Panc1 (cell line): ENCODE results near the gene PPP1R7.

Source experiments
- POLR2AphosphoS5 ChIP-seq: IDR thresholded peaks from 2 replicates; pipeline ENCODE4 v1.6.1; 2012; ENCODE audit warnings: mild to moderate bottlenecking, low read depth, low read length, moderate library complexity
- SIN3A ChIP-seq: IDR thresholded peaks from 2 replicates; pipeline ENCODE4 v1.6.1; 2012; ENCODE audit warnings: low read depth, mild to moderate bottlenecking, low read length, moderate library complexity, borderline replicate concordance; ENCODE audit not compliant: insufficient read depth
- TCF7L2 ChIP-seq: IDR thresholded peaks from 2 replicates; pipeline ENCODE4 v1.6.1; 2011; ENCODE audit warnings: mild to moderate bottlenecking, low read depth, low read length, inconsistent platforms
- TF ChIP-seq, protein P1 (sequence below): fragments of 450-650 bp; IDR thresholded peaks from 2 replicates; pipeline ENCODE4 v1.5.1; 2017; ENCODE audit warnings: mild to moderate bottlenecking
- TF ChIP-seq, protein P2 (sequence below), 2 experiments: IDR thresholded peaks; 2 replicates each; pipeline ENCODE4 v1.6.1; 2011 to 2012; ENCODE audit warnings: low read depth in 2 of 2, control low read depth in 1 of 2, low read length in 1 of 2, mild to moderate bottlenecking in 1 of 2, moderate library complexity in 1 of 2; ENCODE audit not compliant: insufficient read depth in 1 of 2

DNA sequence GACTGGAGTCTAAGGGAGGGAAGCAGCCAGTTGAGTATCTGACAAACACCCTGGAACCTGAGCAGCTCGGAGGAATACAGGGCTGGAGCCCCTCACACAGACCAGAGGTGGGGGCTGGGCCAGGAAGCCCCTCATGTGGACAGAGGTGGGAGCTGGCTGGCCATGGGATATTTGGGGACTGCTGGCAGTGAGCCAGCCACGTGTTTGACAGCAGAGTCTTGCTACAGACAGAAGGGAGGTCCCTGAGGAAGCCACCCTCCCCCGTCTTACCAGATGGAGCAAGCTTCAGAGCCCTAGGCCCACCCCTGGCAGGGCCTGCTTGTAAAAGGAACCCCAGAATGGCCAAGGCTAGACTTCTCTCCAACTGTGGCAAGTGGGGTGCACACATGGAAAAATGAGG lies 44.6 kb upstream of the PPP1R7 start:
- TF ChIP-seq, protein P1, sequence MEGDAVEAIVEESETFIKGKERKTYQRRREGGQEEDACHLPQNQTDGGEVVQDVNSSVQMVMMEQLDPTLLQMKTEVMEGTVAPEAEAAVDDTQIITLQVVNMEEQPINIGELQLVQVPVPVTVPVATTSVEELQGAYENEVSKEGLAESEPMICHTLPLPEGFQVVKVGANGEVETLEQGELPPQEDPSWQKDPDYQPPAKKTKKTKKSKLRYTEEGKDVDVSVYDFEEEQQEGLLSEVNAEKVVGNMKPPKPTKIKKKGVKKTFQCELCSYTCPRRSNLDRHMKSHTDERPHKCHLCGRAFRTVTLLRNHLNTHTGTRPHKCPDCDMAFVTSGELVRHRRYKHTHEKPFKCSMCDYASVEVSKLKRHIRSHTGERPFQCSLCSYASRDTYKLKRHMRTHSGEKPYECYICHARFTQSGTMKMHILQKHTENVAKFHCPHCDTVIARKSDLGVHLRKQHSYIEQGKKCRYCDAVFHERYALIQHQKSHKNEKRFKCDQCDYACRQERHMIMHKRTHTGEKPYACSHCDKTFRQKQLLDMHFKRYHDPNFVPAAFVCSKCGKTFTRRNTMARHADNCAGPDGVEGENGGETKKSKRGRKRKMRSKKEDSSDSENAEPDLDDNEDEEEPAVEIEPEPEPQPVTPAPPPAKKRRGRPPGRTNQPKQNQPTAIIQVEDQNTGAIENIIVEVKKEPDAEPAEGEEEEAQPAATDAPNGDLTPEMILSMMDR, result no peak
- TF ChIP-seq, protein P2, sequence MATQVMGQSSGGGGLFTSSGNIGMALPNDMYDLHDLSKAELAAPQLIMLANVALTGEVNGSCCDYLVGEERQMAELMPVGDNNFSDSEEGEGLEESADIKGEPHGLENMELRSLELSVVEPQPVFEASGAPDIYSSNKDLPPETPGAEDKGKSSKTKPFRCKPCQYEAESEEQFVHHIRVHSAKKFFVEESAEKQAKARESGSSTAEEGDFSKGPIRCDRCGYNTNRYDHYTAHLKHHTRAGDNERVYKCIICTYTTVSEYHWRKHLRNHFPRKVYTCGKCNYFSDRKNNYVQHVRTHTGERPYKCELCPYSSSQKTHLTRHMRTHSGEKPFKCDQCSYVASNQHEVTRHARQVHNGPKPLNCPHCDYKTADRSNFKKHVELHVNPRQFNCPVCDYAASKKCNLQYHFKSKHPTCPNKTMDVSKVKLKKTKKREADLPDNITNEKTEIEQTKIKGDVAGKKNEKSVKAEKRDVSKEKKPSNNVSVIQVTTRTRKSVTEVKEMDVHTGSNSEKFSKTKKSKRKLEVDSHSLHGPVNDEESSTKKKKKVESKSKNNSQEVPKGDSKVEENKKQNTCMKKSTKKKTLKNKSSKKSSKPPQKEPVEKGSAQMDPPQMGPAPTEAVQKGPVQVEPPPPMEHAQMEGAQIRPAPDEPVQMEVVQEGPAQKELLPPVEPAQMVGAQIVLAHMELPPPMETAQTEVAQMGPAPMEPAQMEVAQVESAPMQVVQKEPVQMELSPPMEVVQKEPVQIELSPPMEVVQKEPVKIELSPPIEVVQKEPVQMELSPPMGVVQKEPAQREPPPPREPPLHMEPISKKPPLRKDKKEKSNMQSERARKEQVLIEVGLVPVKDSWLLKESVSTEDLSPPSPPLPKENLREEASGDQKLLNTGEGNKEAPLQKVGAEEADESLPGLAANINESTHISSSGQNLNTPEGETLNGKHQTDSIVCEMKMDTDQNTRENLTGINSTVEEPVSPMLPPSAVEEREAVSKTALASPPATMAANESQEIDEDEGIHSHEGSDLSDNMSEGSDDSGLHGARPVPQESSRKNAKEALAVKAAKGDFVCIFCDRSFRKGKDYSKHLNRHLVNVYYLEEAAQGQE (IDR thresholded peaks at IDR 0.05; ENCODE audit: insufficient read depth in 1 of 2, low read depth in 2 of 2, low read length in 1 of 2), result no peak
- no peak for TF ChIP-seq POLR2AphosphoS5
- TF ChIP-seq SIN3A, result no peak
- no peak for TF ChIP-seq TCF7L2
